IMR-90 (cell line): ENCODE results near the gene MPI. TPM values are rescaled to one million over a fixed set of nuclear protein-coding genes. Genes with fewer than 3 reads are reported as not detected.

Source experiments
- ATAC-seq: fragments of 200-7000 bp; cut with Tn5 transposase; 2 replicates; pipeline ENCODE4 v1.9.1; 2020; ENCODE audit warnings: low read depth, mild to moderate bottlenecking, moderate library complexity
- BruUV-seq: library from RNA; stranded (reverse); fragments of 400-500 nt; replicated peaks from 2 replicates; lab custom pipeline; 2021; lab: Mats Ljungman, UMichigan
- CTCF ChIA-PET: fragments of 300-600 bp; formaldehyde crosslinking; extraction: SDS; loops from one replicate; lab custom pipeline; 2021; ENCODE audit warnings: antibody characterized with exemption; lab: Yijun Ruan, JAX
- POLR2A ChIA-PET: fragments of 300-600 bp; sonication (Branson Sonifier 250); formaldehyde crosslinking; loops from one replicate; lab custom pipeline; 2022; ENCODE audit warnings: antibody characterized with exemption; ENCODE audit not compliant: unreplicated experiment; lab: Charles Lee
- DNase-seq: peaks from one replicate; pipeline ENCODE4 v3.0.0; 2013
- H2AFZ ChIP-seq: replicated peaks from 2 replicates; pipeline ENCODE3; 2013; ENCODE audit warnings: low read length, mild to moderate bottlenecking; ENCODE audit not compliant: poor library complexity
- H2AK5ac ChIP-seq: 2 replicates; pipeline ENCODE4 v1.6.1; 2013; ENCODE audit warnings: low read depth, low read length, inconsistent platforms
- H2AK9ac ChIP-seq: replicated peaks from 2 replicates; pipeline ENCODE3; 2013; ENCODE audit warnings: mild to moderate bottlenecking, low read depth, low read length, moderate library complexity; ENCODE audit not compliant: poor library complexity
- H2BK120ac ChIP-seq: 2 replicates; pipeline ENCODE4 v1.6.1; 2013; ENCODE audit warnings: low read depth, low read length, inconsistent platforms
- H2BK15ac ChIP-seq: 3 replicates; pipeline ENCODE4 v1.6.1; 2013; ENCODE audit warnings: low read depth, low read length, inconsistent platforms
- H2BK20ac ChIP-seq: 2 replicates; pipeline ENCODE4 v1.6.1; 2013; ENCODE audit warnings: low read depth, mild to moderate bottlenecking, inconsistent platforms, low read length, moderate library complexity
- H2BK5ac ChIP-seq: 2 replicates; pipeline ENCODE4 v1.6.1; 2013; ENCODE audit warnings: mild to moderate bottlenecking, low read depth, low read length, inconsistent platforms; ENCODE audit not compliant: poor library complexity, severe bottlenecking
- H3K14ac ChIP-seq: replicated peaks from 2 replicates; pipeline ENCODE4 v1.6.1; 2013; ENCODE audit warnings: low read depth, low read length, inconsistent platforms
- H3K18ac ChIP-seq: 2 replicates; pipeline ENCODE4 v1.6.1; 2013; ENCODE audit warnings: low read depth, low read length, control low read depth
- H3K23ac ChIP-seq: 2 replicates; pipeline ENCODE4 v1.6.1; 2013; ENCODE audit warnings: low read depth, low read length, inconsistent platforms
- H3K27ac ChIP-seq: 2 replicates; pipeline ENCODE4 v1.5.1; 2013; ENCODE audit warnings: mild to moderate bottlenecking, control low read depth, low read length; ENCODE audit not compliant: insufficient read depth
- H3K27me3 ChIP-seq: 2 replicates; pipeline ENCODE4 v1.6.1; 2013; ENCODE audit warnings: low read length; ENCODE audit not compliant: control insufficient read depth, insufficient read depth
- H3K36me3 ChIP-seq: 2 replicates; pipeline ENCODE4 v1.6.1; 2013; ENCODE audit warnings: low read length, mixed read lengths; ENCODE audit not compliant: control insufficient read depth, insufficient read depth
- H3K4ac ChIP-seq: 2 replicates; pipeline ENCODE4 v1.6.1; 2013; ENCODE audit warnings: low read depth, low read length, inconsistent platforms
- H3K4me1 ChIP-seq: 2 replicates; pipeline ENCODE4 v1.6.1; 2013; ENCODE audit warnings: low read length, mixed read lengths; ENCODE audit not compliant: control insufficient read depth, insufficient read depth
- H3K4me2 ChIP-seq: 2 replicates; pipeline ENCODE4 v1.6.1; 2013; ENCODE audit warnings: low read depth, mild to moderate bottlenecking, control low read depth, low read length, moderate library complexity
- H3K4me3 ChIP-seq: 2 replicates; pipeline ENCODE4 v1.5.1; 2013; ENCODE audit warnings: low read depth, mild to moderate bottlenecking, control low read depth, low read length, moderate library complexity; ENCODE audit not compliant: insufficient read depth
- H3K56ac ChIP-seq: 2 replicates; pipeline ENCODE4 v1.6.1; 2013; ENCODE audit warnings: low read length, inconsistent platforms; ENCODE audit not compliant: insufficient read depth; ENCODE audit errors: extremely low read depth
- H3K79me1 ChIP-seq, 2 experiments: 2 replicates each; pipeline ENCODE4 v1.6.1; 2013; ENCODE audit warnings: low read length in 2 of 2, inconsistent platforms in 1 of 2, low read depth in 1 of 2
- H3K9ac ChIP-seq: 2 replicates; pipeline ENCODE4 v1.6.1; 2013; ENCODE audit warnings: low read depth, low read length, control low read depth
- H3K9me1 ChIP-seq: 2 replicates; pipeline ENCODE4 v1.6.1; 2013; ENCODE audit warnings: low read length, inconsistent platforms; ENCODE audit not compliant: insufficient read depth
- H3K9me3 ChIP-seq: 2 replicates; pipeline ENCODE4 v1.6.1; 2013; ENCODE audit warnings: low read length; ENCODE audit not compliant: control insufficient read depth, insufficient read depth
- H4K20me1 ChIP-seq: 2 replicates; pipeline ENCODE4 v1.6.1; 2013; ENCODE audit warnings: low read length, inconsistent platforms; ENCODE audit not compliant: insufficient read depth
- H4K5ac ChIP-seq: 2 replicates; pipeline ENCODE4 v1.6.1; 2013; ENCODE audit warnings: mild to moderate bottlenecking, low read depth, low read length, control low read depth
- H4K8ac ChIP-seq, 2 experiments: 2 replicates each; pipeline ENCODE4 v1.6.1; 2013; ENCODE audit warnings: low read depth in 2 of 2, low read length in 2 of 2, control low read depth in 1 of 2, inconsistent platforms in 1 of 2
- H4K91ac ChIP-seq: 2 replicates; pipeline ENCODE4 v1.6.1; 2013; ENCODE audit warnings: low read depth, low read length, inconsistent platforms; ENCODE audit not compliant: insufficient read depth
- MAFK ChIP-seq: IDR thresholded peaks from 2 replicates; pipeline ENCODE4 v1.6.1; 2012; ENCODE audit warnings: low read depth, low read length, improper control_type of control experiment
- MXI1 ChIP-seq: IDR thresholded peaks from 2 replicates; pipeline ENCODE4 v1.6.1; 2012; ENCODE audit warnings: low read depth, mild to moderate bottlenecking, low read length, moderate library complexity, borderline replicate concordance
- WGBS, 2 experiments: methylation state at CpG; one replicate each; pipeline versions ENCODE4 v1.1.5 to v1.1.7; 2013; ENCODE audit warnings: missing lambda C conversion rate in 2 of 2; ENCODE audit not compliant: insufficient read length in 1 of 2; ENCODE audit errors: extremely low coverage in 2 of 2; 5-methylcytosine and 5-hydroxymethylcytosine counted together
- dilution Hi-C: fragments of 300-500 bp; cut with HindIII; formaldehyde crosslinking; loops from one replicate; pipeline ENCODE4 v1.14.3; 2018; ENCODE audit warnings: low sequenced_read_pairs; ENCODE audit not compliant: unreplicated experiment
- in situ Hi-C: fragments of 300-500 bp; cut with MboI; formaldehyde crosslinking; loops from 3 replicates; pipeline ENCODE4 v1.14.3; 2019; ENCODE audit warnings: low sequenced_read_pairs, inconsistent platforms, mixed read lengths
- intact Hi-C: fragments of 100-400 bp; cut with micrococcal nuclease; formaldehyde crosslinking; loops from 2 replicates; pipeline ENCODE4 v1.10.0; 2022
- polyA plus RNA-seq, 3 experiments: library from polyadenylated mRNA; depleted of rRNA; stranded (reverse); fragments of >200 nt; gene quantifications; 2 replicates each; pipeline ENCODE4 v1.2.3, GENCODE V29; 2012; ENCODE audit warnings: low replicate concordance in 1 of 3
- total RNA-seq: library from RNA; depleted of rRNA; stranded (reverse); fragments of >200 nt; gene quantifications from 2 replicates; pipeline ENCODE4 v1.2.3, GENCODE V29; 2012

MPI gene
- total and polyA plus RNA-seq, 2 of the 4 experiments (the other 2 are of a cell fraction) = 80.1 to 91.8 TPM

- Histone ChIP-seq H3K4me2 (no peak overlapping the region), H2AK5ac (no peak overlapping the region), H3K36me3 (no peaks in the 10 kb centered on the region), H2BK15ac (no peak overlapping the region), H2AFZ (no peak overlapping the region), H3K4ac (0 out of 2 replicates have a peak overlapping the region, but pooled peaks have one; percentile 15), H2BK5ac (no peak overlapping the region), H2BK120ac (no peak overlapping the region), H3K4me1 (peaks cover 8% of the 10 kb centered on the region), H3K79me1 (no peaks in the 10 kb centered on the region), H3K14ac (no peak overlapping the region), H3K23ac (no peak overlapping the region), H4K20me1 (no peaks in the 10 kb centered on the region), H3K56ac (no peak overlapping the region), H4K8ac (0 out of 4 replicates have a peak overlapping the region, but pooled peaks of 1 of the 2 experiments have one; percentile 4), H2BK20ac (no peak overlapping the region), H3K18ac (no peak overlapping the region), H3K9me1 (peaks cover 4% of the 10 kb centered on the region; the same call in 1 of the 2 replicates), H4K5ac (no peak overlapping the region), H3K27ac (no peak overlapping the region), H3K4me3 (no peak overlapping the region), H2AK9ac (no peak overlapping the region), H3K27me3 (no peaks in the 10 kb centered on the region), H3K9ac (no peak overlapping the region), H4K91ac (no peak overlapping the region), H3K9me3 (no peaks in the 10 kb centered on the region; the same call in 1 of the 2 replicates)
- ATAC-seq = peak; percentile 10; the same call in 1 of the 2 replicates
- BruUV-seq = no TSS peak
- DNase-seq = peak; percentile 27
- peak; percentile 83 for TF ChIP-seq MAFK
- no peak for TF ChIP-seq MXI1
- dilution Hi-C loops = no loop called here
- POLR2A ChIA-PET = no interaction called here
- CTCF ChIA-PET = no interaction called here
- WGBS, 2 experiments = 100% methylated on average over 1 of the region's 4 CpGs; no CpG with 5 or more reads in 1 of the 2 experiments
- in situ Hi-C loops = no loop called here
- intact Hi-C loops = no loop called here
Measured at GRCh38 chr15:74884428-74885223, 5.2 kb upstream of the MPI start.
